ENCODE data around the gene ANKMY2.
"Not testable (repeated sequence)": the region's sequence is repeated elsewhere in the genome, so short reads cannot be mapped to it uniquely, and the experiment has no call there.

Gene ANKMY2

DNA sequence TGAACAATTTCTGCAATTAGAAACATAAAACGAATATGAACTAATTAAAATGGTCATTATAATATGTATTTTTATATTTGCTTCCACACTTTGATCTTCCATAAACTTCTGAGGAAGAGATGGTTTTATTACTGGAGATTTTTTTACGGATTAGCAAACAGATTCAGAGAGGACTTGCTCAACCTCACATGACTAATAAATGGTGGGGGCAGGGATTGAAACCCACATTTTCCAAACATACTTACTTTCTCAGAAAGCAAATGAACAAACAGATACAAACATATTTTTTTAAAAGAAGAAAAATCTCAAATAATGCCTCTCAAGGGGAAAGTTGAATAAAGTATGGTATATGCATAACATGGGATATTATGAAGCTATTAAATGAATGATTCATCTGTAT is 18.3 kb downstream of the ANKMY2 start:
- no peak for DNase-seq (ENCODE audit: low read depth in 2 of 2)

- DNase-seq (ENCODE audit: low read depth in 2 of 2), result no peak
These were observed 19.2 kb downstream of the ANKMY2 start for GRCh38 chr7:16626388-16626787.

- no peak for DNase-seq (ENCODE audit: low read depth in 2 of 2)
These were observed 25.6 kb downstream of the ANKMY2 start for GRCh38 chr7:16619979-16620408.

- no peak for DNase-seq (ENCODE audit: low read depth in 2 of 2)
These were observed 29.0 kb downstream of the ANKMY2 start for GRCh38 chr7:16616542-16616941.

GRCh38 chr7:16616122-16616521 is 29.4 kb downstream of the ANKMY2 start:
- no peak for DNase-seq (ENCODE audit: low read depth in 2 of 2)

GRCh38 chr7:16615228-16615627 is 30.3 kb downstream of the ANKMY2 start:
- no peak for DNase-seq (ENCODE audit: low read depth in 2 of 2)

GRCh38 chr7:16611711-16612110 is 33.8 kb downstream of the ANKMY2 start:
- DNase-seq (ENCODE audit: low read depth in 2 of 2), result no peak

DNA sequence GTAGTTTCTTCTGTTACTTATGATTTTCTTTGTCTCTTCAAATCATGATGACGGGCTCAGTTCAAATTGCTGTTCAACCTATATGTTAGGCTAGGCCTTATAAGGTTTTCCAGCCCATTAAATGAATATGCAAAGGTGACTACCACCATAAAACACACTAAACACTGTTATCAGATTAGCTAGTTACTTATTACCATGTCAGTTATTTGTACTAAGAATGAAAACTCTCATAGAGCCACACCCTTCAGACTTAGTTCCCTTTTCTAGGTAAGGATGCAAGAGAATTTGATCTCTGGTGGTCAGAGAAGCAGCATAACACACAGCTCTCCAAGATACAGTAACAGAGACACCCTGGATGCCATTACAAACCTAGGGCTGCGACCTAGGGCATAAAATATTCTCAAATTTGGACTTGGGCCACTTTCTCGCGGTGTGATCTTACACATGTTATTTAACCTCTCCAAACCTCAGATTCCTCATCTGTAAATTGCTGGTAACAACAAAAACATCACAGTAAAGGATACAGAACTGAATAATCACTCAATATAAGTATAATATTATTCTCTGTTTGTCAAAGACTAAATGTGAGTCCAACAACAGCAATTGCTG is 35.6 kb downstream of the ANKMY2 start:
- no peak for DNase-seq (ENCODE audit: low read depth in 2 of 2)

DNA sequence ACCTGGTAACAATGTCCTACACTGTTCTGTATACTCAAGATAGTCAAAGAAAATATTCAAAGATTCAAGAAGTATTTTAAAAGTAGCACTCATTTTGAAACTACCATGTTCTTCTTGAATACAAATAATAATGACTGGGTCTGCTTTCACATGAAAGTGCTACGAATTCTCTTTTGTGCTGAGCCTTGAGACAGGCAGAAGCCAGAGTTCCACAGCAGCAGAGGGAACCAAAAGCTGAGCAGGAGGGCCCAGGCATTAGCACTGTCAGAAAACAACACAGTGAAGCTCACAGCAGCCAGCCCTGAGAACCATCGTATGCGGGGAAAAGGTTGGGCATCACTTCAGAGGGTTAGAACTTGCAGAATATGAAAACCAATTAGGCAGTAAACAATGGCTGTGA is 38.9 kb downstream of the ANKMY2 start:
- DNase-seq (ENCODE audit: low read depth in 2 of 2), result no peak

- DNase-seq (ENCODE audit: low read depth in 2 of 2), result no peak
These were observed 41.5 kb downstream of the ANKMY2 start for GRCh38 chr7:16604054-16604453.

DNA sequence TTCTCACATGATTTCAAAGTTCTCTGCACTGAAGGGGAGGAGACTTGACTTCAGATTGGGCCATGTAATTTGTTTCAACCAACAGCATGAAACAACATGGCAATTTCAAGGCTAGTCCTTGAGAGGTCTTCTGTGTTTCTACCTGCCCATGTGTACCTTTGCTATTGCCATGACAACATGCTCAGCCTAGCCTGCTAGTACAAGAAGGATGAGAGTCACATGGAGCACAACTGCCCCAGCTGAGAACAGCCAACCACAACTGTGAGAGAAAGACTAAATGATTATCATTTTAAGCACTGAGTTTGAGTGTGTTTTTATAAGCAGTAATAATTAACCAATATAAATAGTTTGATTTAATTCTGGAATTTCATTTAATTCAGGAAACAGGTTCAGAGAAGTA is 41.9 kb downstream of the ANKMY2 start:
- DNase-seq (ENCODE audit: low read depth in 2 of 2), result no peak

DNA sequence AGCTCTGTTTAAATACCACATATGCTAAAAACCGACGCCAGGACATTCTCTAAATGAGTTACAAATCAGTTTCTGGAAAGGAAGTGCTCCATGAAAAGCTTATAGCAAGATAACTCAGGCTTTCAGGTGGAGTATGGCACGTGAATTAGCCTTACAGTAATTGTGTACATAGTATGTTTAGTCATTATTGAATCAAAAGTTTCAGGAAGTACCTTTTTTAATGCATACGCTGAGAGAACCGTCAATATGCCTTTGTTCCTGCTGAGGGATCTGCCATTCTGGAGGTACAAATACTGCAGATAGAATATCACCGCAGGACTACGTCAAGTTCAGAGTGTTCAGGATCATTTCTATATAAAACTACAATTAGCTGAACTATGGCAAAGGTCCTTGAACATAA is 45.7 kb downstream of the ANKMY2 start:
- DNase-seq (ENCODE audit: low read depth in 2 of 2), result no peak

- no peak for DNase-seq (ENCODE audit: low read depth in 2 of 2)
These were observed 47.5 kb downstream of the ANKMY2 start for GRCh38 chr7:16598015-16598414.

- DNase-seq (ENCODE audit: low read depth in 2 of 2), result not testable (repeated sequence)
These were observed 50.0 kb downstream of the ANKMY2 start for GRCh38 chr7:16595596-16595995.

- no peak for DNase-seq (ENCODE audit: low read depth in 2 of 2)
These were observed 50.9 kb downstream of the ANKMY2 start for GRCh38 chr7:16594676-16595075.

- DNase-seq (ENCODE audit: low read depth in 2 of 2), result no peak
These were observed 51.5 kb downstream of the ANKMY2 start for GRCh38 chr7:16594061-16594460.

GRCh38 chr7:16592395-16592794 is 53.2 kb downstream of the ANKMY2 start:
- no peak for DNase-seq (ENCODE audit: low read depth in 2 of 2)

DNA sequence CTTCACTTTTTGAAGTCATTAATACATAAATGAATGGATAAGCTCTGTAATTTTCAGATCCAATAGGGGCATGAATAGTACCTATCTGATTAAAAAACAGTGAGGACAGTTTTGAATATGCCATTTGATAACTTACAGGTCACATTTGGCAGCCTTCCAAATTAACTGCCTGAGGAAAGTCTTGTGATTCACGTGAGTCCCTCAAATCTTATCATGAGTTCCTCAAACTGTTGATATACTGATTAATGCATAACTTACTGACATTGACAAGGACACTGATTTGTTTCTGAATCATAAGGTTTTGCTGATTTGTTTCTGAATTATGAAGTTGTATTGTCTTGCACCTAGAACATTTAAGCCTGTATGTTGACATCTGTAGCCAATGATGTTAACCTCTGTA is 55.1 kb downstream of the ANKMY2 start:
- no peak for DNase-seq (ENCODE audit: low read depth in 2 of 2)

DNA sequence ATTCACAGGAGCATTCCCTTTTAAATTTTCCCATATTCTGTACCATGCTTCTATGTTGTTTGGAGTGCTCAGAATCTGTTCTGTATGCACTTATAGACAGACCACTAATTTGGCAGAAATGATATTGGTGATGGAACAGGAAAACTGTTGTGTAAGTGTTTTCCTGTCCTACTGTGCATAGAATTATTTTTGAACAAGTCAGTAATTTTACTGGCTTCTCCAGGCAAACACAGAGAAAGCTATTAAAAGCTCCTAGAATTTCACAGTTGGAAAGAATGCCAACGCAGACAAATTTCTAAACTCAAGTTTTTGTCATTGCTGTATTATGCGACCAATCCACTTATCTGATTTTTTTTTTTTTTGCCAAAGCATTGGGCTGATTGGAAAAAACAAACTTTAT is 55.7 kb downstream of the ANKMY2 start:
- no peak for DNase-seq (ENCODE audit: low read depth in 2 of 2)

- no peak for DNase-seq (ENCODE audit: low read depth in 2 of 2)
These were observed 57.8 kb downstream of the ANKMY2 start for GRCh38 chr7:16587790-16588189.

DNA sequence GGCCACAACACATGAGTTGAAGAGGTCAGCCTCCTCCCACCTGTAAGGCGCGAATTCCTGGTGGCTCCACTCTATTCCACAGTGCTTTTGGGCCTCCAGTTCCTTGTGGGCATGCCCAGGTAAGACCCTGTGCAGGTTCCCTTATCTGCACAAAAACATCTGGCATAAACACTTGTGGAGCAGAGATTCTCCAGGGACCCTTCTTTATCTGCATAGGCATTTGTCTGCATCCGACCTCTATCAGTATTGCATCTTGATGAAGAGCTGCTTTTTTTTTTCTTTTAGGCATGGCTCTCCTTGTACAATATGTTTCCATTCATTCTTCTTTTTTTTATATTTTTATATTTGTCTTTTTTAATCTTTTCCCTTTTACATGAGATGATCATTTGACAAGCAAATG is 58.4 kb downstream of the ANKMY2 start:
- no peak for DNase-seq (ENCODE audit: low read depth in 2 of 2)

- no peak for DNase-seq (ENCODE audit: low read depth in 2 of 2)
These were observed 59.3 kb downstream of the ANKMY2 start for GRCh38 chr7:16586081-16586874.

DNA sequence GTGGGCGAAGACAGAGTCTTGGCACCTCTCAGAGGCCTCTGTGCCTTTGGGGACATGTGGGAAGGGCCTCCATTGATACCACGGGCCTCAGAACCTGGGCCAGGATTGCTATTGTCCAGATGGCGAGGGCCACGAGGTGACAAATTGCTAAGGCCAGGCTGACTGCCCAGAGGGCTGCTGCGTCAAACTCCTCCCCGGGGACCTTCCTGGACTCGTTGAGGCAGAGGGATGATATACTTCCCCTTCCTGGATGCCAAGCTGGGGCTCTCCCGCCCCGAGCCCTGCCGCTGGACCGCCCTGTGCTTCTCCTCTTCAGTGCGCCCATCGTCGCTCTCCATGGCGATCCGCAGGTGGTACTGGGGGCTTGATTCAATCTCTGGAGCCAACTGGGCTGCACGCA is 60.0 kb downstream of the ANKMY2 start:
- DNase-seq (ENCODE audit: low read depth in 2 of 2), result no peak

DNA sequence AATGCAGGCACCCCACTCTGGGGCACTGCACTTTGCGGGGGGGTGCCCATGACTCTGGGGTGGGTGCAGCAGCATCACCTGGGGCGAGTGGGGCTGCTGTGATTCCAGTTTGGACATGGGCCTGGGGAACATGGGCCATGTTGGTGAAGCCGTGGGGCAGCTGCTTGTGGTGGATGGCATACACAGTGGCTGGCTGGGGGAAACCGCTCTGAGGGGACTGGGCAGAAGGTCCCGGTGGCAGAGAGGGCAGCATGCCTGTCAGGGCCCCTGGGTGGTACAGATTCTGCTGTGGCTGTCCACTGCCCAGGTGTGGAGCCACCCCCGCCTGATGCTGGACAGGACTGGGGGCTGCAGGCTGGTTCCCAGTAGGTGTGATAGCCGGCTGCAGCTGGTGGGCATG is 61.7 kb downstream of the ANKMY2 start:
- DNase-seq (ENCODE audit: low read depth in 2 of 2), result no peak
